ENCODE results near the gene CDCA5.

The CDCA5 gene

DNA sequence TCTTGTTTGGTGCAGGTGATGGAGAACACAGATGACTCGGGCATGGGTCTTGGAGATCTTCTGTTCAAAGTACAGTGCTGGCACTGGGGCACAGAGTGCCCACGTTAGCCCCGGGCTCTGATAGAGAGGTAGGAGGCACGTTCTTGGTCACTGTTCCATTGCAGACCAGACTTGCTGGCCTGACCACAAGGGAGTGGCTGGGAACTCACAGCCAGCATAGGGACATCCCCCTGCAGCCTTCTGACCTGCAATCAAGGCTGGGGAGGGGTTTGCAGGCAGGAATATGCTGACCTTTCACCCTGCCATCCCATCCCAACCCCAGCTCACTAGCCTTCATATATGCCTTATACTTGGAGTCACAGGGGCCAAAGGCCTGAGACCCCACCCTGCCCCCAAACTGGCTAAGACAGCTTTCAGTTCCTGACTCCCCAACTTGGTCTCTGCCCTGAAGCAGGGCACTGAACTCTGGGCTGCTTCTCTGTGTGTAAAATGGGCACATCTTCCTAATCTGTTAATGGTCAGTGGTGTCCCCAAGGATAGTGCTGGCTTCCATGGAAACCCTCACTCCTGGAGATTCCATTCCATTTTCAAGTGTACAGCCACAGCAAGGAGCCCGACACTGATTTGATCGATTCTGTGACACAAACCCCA lies 42.9 kb upstream of the CDCA5 start:
- H3K9ac ChIP-seq (ENCODE audit: low read depth, low read length, poor library complexity, severe bottlenecking) = no peak overlapping the region
- peaks cover 57% of the 10 kb centered on the region for H3K36me3 ChIP-seq (ENCODE audit: insufficient read depth, low read length)

DNA sequence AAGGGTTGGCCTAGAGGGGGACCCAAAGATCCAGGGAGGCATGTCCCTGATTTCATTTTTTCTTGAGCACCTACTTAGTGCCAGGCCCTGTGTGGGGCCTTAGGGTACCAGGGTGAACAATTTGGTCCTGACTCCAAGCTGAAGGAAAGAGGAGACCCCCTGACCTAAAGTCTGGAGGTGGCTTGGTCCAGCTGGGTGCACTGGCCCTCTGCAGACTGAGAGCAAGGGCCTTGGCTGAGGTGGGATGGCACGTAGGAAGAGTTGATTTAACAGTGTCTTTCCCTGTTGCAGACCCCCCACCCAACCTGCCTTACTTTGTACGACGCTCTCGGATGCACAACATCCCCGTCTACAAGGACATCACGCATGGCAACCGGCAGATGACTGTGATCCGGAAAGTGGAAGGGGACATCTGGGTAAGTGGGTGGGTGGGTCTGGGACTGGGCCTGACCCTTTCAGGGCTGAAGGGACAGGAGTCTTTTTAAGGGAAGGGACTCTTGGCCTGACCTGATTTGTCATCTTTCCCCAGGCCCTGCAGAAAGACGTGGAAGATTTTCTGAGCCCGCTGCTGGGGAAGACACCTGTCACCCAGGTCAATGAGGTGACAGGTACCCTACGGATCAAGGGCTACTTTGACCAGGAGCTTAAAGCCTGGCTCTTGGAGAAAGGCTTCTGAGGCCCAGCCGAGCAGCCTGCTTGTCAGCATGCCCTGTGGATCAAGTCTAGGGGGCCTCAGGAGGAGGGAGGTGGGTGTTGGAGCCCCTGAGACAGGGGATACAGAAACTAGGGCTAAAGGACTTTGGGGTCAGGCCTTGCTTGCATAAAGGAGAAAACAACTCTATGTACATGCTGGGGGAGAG lies 41.6 kb upstream of the CDCA5 start:
- Histone ChIP-seq H3K4me1 (ENCODE audit: insufficient read depth, low read length, poor library complexity, severe bottlenecking) (peaks cover 15% of the 10 kb centered on the region), H2AFZ (ENCODE audit: low read length) (no peak overlapping the region), H3K9ac (ENCODE audit: low read depth, low read length, poor library complexity, severe bottlenecking) (no peak overlapping the region), H3K9me2 (replicated peaks; ENCODE audit: low read depth, low read length) (no peaks in the 10 kb centered on the region), H3F3A (ENCODE audit: low read depth) (no peaks in the 10 kb centered on the region), H3K4me2 (ENCODE audit: low read depth, low read length, poor library complexity, severe bottlenecking) (no peak overlapping the region), H4K20me1 (ENCODE audit: insufficient read depth, low read length, poor library complexity, severe bottlenecking) (peaks cover 14% of the 10 kb centered on the region), H3K4me3 (ENCODE audit: low read length, poor library complexity, severe bottlenecking) (no peak overlapping the region), H3K9me3 (ENCODE audit: insufficient read depth, low read depth, low read length) (no peaks in the 10 kb centered on the region), H3K27me3 (ENCODE audit: insufficient read depth, low read length, poor library complexity, severe bottlenecking) (no peaks in the 10 kb centered on the region), H3K36me3 (ENCODE audit: insufficient read depth, low read length) (peaks cover 50% of the 10 kb centered on the region), H3K79me2 (ENCODE audit: insufficient read depth, low read length) (peaks cover 45% of the 10 kb centered on the region)
- TF ChIP-seq EZH2phosphoT487 (IDR thresholded peaks at IDR 0.05; ENCODE audit: borderline replicate concordance) = no peak
- TF ChIP-seq, protein P1, sequence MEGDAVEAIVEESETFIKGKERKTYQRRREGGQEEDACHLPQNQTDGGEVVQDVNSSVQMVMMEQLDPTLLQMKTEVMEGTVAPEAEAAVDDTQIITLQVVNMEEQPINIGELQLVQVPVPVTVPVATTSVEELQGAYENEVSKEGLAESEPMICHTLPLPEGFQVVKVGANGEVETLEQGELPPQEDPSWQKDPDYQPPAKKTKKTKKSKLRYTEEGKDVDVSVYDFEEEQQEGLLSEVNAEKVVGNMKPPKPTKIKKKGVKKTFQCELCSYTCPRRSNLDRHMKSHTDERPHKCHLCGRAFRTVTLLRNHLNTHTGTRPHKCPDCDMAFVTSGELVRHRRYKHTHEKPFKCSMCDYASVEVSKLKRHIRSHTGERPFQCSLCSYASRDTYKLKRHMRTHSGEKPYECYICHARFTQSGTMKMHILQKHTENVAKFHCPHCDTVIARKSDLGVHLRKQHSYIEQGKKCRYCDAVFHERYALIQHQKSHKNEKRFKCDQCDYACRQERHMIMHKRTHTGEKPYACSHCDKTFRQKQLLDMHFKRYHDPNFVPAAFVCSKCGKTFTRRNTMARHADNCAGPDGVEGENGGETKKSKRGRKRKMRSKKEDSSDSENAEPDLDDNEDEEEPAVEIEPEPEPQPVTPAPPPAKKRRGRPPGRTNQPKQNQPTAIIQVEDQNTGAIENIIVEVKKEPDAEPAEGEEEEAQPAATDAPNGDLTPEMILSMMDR (conservative IDR thresholded peaks at IDR 0.05; ENCODE audit: low read length) = no peak

More for the DNA sequence above, 42.9 kb upstream of the CDCA5 start:
- no peak for TF ChIP-seq EZH2phosphoT487 (IDR thresholded peaks at IDR 0.05; ENCODE audit: borderline replicate concordance)
- TF ChIP-seq, protein P1 (conservative IDR thresholded peaks at IDR 0.05; ENCODE audit: low read length) = no peak
- peaks cover 7% of the 10 kb centered on the region for H3K4me1 ChIP-seq (ENCODE audit: insufficient read depth, low read length, poor library complexity, severe bottlenecking)
- H3K4me2 ChIP-seq (ENCODE audit: low read depth, low read length, poor library complexity, severe bottlenecking) = no peak overlapping the region
- no peaks in the 10 kb centered on the region for H3K9me2 ChIP-seq (replicated peaks; ENCODE audit: low read depth, low read length)
- peaks cover under 1% of the 10 kb centered on the region for H4K20me1 ChIP-seq (ENCODE audit: insufficient read depth, low read length, poor library complexity, severe bottlenecking)
- H3K9me3 ChIP-seq (ENCODE audit: insufficient read depth, low read depth, low read length) = no peaks in the 10 kb centered on the region
- H2AFZ ChIP-seq (ENCODE audit: low read length) = no peak overlapping the region
- H3K27me3 ChIP-seq (ENCODE audit: insufficient read depth, low read length, poor library complexity, severe bottlenecking) = no peaks in the 10 kb centered on the region
- H3K79me2 ChIP-seq (ENCODE audit: insufficient read depth, low read length) = peaks cover 32% of the 10 kb centered on the region
- no peak overlapping the region for H3K4me3 ChIP-seq (ENCODE audit: low read length, poor library complexity, severe bottlenecking)
- H3F3A ChIP-seq (ENCODE audit: low read depth) = no peaks in the 10 kb centered on the region

DNA sequence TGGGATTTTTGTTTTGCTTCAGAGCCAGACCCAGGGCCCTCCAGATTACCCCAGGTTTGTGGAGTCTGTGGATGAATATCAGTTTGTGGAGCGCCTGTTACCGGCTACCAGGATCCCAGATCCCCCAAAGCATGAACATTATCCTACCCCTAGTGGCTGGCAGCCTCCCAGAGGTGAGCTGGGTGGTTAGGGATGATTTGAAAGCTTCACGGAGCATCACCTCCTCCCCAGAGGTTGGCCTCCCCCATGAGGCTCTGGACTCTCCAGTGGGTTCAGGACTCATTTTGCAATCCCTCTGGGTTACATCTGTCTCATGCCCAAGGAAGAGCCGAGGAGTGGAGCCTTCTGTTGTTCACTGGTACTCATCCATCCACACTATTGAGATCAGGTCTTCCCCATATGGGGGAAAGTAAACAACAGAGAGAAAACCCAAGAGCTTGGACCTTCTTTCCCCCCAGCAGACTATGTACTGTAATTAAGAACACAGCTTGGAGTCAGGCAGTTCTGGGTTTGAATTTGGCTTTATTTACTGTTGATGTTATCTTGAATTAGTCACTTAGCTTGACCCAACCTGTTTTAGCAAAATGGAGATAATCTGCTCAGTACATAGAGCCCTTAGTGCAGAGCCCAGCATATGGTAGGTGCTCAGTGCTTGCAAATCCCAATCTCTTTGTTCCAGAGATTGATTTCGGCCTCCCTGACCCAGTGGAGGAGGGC lies 40.8 kb upstream of the CDCA5 start:
- Histone ChIP-seq H3K27me3 (ENCODE audit: insufficient read depth, low read length, poor library complexity, severe bottlenecking) (no peaks in the 10 kb centered on the region), H3K36me3 (ENCODE audit: insufficient read depth, low read length) (peaks cover 50% of the 10 kb centered on the region), H3K9ac (ENCODE audit: low read depth, low read length, poor library complexity, severe bottlenecking) (no peak overlapping the region), H3K4me1 (ENCODE audit: insufficient read depth, low read length, poor library complexity, severe bottlenecking) (peaks cover 23% of the 10 kb centered on the region), H3K4me3 (ENCODE audit: low read length, poor library complexity, severe bottlenecking) (no peak overlapping the region), H4K20me1 (ENCODE audit: insufficient read depth, low read length, poor library complexity, severe bottlenecking) (peaks cover 21% of the 10 kb centered on the region), H3K4me2 (ENCODE audit: low read depth, low read length, poor library complexity, severe bottlenecking) (no peak overlapping the region), H2AFZ (ENCODE audit: low read length) (no peak overlapping the region), H3F3A (ENCODE audit: low read depth) (no peaks in the 10 kb centered on the region), H3K79me2 (ENCODE audit: insufficient read depth, low read length) (peaks cover 53% of the 10 kb centered on the region), H3K9me2 (replicated peaks; ENCODE audit: low read depth, low read length) (no peaks in the 10 kb centered on the region), H3K9me3 (ENCODE audit: insufficient read depth, low read depth, low read length) (no peaks in the 10 kb centered on the region)
- TF ChIP-seq, protein P1 (conservative IDR thresholded peaks at IDR 0.05; ENCODE audit: low read length) = no peak
- no peak for TF ChIP-seq EZH2phosphoT487 (IDR thresholded peaks at IDR 0.05; ENCODE audit: borderline replicate concordance)

Measured in Loucy (cell line).